Stimulated activated CD4-positive, alpha-beta T cell treated with anti-CD3 and anti-CD28 coated beads, Interleukin-12 subunit alpha, Interleukin-12 subunit beta, amount 100 ng/mL, for 48 hours (primary cell): Measurements from ENCODE around the gene HSD17B10.
"Not testable (repeated sequence)": the region's sequence is repeated elsewhere in the genome, so short reads cannot be mapped to it uniquely, and the experiment has no call there.

ENCODE experiments used
- DNase-seq, 3 donors: peaks; one replicate each; pipeline ENCODE4 v3.0.0-alpha.2; 2020; ENCODE audit warnings: low read depth in 2 of 3, low spot score in 1 of 3

HSD17B10 gene

DNA sequence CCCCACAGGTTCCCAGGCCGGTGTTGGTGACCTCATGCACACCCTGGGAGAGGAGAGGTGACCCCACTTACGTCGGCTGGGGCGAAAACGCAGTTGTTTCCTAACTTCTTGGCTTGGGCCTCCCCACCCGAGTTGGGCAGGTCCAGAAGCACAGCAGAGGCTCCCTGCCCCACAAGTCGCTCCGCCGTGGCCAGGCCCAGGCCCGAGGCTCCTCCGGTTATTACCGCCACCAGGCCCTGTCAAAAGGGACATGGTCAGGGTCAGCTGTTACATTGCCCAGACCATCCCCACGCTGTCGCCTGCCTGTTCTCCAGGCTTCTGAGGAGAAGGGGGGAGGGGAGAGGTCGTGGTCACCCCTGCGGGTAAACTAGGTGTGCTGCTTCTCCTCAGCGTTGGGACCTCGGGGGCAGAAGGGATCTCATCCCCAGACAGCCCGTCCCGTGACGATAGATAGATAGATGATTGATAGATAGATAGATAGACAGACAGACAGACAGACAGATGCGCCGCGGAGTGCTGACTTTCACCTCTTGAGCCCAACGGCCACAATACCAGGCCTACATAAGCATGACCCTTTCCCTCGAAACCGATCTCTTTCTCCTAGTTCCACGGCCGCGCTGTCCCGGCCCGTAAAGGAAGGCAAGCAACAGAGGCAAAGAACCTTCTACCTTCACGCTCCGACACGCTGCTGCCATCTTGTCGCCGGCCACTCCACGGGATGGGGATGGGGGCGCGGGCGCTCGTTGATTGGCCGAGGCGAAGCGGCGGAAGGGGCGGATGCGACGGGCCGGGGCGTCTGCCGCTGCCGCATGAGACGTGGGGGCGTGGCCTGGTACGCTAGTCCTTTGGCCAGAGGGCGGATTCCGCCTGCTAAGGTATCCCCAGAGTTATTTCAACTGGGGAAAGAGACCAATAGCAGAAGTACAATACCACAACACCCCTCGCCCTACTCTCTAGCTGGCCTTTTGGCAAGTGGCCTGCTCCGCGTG is at the start of gene HSD17B10:
HSD17B10 (minus strand) TSS at position 720 of the 989 bp plus-strand sequence; CDS start at position 695, 25 bp downstream.
- DNase-seq, result peak; percentile 71 to 83 (median 77)

DNA sequence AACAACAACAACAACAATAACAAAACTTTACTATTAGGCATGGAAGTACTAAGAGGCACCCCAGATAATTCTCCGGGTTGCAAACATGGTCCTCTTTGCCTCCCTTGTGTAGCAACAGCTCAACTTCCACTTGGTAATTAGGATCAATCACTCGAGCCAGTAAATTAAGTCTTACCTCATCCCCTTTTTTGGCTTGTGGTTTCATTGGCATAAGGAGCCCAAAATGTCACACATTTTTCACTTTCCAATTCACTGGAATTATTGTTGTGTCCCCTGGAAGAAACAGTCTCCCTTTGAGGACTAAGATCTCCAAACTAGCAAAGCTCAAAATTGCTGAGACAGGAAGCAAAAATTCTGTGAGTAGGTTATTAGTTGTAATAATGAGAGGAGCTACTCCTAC is 49.2 kb upstream of the HSD17B10 start:
- no peak for DNase-seq

DNA sequence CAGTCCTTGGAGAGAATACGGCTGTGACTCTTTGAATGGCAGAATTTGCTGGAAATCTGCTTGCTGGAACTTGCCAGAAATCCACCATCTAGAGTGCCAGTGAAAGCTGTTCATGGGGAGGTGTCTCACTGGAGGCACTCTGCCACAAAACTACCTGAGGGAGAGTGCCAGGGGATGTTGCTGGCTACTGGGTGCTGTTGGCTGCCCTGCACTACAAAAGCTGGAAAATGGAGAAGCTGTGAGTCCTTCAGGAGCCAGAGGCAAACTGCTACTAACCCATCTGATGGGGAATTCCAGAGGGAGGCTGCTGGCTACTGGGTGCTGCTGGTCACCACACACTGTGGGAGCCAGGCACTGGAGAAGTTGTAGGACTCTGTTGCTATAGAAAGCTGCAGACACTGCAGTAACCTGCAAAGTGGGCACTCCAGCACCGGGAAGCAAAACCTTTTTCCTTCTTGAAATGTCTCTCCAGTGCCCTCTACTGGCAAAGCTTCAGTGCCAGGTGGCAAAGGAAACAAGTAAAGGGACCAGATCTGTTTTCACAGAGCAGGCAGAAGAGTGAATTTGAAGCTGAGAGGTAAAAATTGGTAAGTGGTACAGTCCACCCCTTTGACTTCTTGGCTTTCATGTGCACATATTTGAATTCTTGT is 47.8 kb upstream of the HSD17B10 start:
- DNase-seq, result peak; percentile 0 to 55 (median 15)

DNA sequence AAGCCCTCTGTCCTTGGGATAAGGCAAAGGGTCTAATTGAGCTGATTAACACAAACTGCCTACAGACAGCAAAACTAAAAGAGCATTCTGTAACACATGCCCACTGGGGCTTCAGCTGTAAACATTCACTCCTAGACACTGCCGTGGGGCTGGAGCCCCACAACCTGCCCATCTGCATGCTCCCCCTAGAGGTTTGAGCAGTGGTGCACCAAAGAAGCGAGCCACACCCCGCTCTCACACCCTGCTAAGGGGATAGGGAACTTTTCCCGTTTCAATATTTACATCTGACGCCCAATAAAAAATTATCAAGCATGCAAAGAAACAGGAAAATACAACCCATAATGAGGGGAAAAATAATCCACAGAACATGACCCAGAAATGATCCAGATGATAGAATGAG is 46.9 kb upstream of the HSD17B10 start:
- no peak for DNase-seq

DNA sequence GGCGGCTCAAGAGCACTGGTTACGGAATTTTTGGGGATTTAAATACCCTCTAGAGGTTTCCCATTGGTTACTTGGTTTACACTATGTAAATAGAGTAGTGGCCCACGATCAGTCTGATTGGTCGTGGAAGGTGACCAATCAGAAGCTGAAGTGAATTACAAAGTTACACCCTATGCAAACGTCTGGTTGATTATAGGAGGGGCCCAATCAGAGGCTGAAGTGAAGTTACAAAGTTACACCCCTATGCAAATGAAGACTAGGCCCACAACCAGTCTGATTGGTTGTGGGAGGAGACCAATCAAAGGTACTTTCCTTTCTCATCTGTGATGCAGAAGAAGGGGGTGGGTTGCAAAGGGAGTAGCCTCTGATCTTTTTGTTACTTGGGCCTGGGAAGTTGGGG is 45.1 kb upstream of the HSD17B10 start:
- DNase-seq, result no peak

DNA sequence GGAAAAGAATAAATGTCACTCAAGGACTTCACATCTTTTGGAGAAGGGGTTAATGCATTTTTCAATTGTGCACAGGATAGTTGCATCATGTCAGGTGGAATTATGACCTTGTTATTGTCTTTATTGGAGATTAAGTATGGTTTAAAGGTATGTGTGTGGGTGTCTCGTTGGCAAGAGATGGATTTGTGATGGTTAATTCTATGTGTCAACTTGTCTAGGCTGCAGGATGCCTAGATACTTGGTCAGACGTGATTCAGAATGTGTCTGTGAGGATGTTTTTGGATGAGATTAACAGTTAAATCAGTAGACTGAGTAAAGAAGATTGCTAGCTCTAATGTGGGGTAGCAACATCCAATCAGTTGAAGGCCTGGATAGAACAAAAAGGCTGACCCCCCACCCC is 42.2 kb upstream of the HSD17B10 start:
- DNase-seq, result no peak

DNA sequence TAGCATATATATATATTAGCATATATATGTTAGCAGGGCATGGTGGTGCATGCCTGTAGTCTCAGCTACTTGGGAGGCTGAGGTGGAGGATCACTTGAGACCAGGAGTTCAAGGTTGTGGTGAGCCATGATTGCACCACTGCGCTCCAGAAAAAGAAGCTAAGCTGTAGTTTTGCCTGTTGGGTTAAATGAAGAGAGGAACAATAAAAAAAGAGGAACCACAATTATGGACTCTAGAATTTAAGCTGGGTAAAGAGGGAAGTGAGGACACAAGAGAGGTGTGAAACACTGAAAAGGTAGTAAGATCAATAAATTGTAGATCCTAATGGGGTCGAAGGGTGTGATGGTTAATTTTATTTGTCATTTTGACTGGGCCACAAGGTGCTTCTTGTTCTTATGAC is 40.5 kb upstream of the HSD17B10 start:
- no peak for DNase-seq

DNA sequence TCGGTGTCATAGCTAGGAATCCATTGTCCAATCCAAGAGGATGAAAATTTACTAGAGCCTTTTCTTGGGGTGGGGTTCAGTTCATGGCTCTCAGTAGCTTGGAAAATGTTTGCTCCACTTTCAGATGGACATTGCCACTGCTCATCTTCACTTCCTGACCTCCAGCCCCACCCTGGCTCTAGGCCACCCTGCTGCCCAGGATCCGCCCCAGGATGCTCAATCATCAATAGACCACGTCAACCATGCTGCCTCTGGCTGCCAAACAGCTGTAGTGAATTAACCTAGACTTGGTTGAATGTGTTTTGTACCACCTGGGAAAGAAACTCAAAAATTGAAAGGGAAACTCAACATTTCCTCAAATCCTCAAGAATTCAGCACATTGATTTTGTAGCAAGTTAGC is 37.2 kb upstream of the HSD17B10 start:
- no peak for DNase-seq

DNA sequence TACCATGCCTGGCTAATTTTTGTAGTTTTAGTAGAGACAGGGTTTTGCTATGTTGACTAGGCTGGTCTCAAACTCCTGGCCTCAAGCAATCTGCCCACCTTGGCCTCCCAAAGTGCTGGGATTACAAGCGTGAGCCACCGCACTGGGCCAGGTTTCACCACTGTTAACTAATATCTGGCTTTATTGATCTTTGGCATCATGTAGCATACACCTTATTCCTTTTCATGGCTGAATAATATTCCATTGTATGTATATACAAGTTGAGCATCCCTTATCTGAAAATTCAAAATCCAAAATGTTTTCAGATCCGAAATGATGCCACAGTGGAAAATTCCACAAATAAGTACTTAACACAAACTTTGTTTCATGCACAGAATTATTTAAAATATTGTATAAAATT is 34.5 kb upstream of the HSD17B10 start:
- DNase-seq, result not testable (repeated sequence)

DNA sequence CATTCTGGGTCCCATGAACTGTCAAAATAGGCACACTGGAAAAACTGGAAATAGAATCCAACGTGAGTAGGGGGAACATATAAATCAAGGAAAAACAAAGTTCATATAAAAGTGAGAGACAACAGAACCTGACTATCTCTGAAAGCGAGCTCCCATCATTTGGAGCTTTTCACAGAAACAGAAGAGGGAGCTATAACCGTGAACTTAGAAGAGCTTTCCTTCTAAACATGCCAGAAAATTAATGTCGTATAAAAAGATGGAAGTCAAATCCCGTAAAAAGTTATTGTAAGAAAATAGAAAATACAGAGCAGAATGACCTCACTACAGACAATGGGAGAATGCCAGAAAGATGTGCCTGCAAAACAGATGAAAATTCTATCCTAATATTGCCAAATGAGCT is 23.9 kb upstream of the HSD17B10 start:
- DNase-seq, result no peak

DNA sequence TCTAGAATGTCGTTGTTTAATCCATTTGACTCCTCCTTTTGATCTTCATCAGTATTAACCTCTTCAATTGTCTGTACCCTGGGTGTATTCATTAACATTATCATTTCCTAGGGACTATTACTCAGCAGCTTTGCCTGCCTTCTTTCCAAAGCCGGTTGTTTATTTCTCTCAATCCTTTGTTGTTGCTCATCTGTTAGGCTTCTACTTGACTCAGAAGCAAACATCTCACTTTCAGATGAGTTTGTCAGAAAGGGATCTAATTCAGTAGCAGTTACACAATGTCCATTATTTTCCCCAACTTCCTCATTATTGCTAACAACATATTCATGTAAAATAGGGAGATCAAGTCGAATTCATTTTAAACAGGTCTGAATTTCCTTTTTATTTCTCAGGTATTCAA is 22.1 kb upstream of the HSD17B10 start:
- no peak for DNase-seq

DNA sequence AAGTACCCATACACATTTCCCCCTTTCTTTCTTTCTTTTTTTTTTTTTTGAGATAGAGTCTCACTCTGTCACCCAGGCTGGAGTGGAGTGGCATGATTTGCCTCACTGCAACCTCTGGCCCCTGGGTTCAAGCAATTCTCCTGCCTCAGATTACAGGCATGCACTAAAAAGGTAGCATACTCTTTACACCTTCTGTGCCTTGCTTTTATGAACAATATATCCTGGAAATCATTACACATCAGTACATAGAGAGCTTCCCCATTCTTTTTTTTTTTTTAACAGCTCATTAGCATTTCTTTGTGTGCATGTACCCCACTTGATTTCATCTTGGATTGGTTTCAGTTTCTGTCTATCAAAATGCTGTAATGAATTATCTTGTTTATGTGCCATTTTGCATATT is 18.6 kb upstream of the HSD17B10 start:
- DNase-seq, result no peak

DNA sequence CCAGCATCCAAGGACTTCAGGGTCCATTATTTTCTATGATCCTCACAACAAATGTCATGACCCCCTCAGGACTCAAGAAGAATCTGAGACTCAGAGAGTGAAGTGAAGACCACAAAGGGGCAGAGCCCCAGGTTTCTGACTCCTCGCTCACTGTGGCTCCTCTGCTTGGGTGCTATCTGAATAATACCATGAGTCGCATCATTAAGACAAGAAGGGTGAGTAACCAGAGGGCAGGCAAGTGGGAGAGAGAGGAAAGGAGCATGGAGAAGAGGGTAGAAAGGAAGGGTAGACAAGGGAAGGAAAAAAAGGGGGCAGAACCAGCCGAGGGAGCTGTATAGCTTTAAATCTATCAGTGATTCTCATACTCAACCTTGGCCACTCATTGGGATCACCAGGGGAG is 15.5 kb upstream of the HSD17B10 start:
- DNase-seq, result no peak

DNA sequence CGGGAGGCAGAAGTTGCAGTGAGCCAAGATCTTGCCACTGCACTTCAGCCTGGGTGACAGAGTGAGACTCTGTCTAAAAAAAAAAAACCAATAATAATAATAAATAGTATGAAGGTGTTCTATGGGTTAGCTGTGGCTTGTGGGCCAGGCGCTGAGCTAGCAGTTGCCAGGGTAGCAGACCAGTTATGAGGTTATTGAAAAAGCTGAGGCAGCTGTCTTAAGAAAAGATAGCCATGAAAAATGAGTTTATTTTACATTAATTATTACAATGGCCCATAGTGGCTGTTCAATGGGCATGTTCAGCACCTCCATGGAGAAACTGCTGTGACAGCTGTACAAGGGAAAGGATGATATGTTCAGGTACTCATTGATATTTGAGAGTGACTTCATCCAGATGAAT is 13.3 kb upstream of the HSD17B10 start:
- no peak for DNase-seq

DNA sequence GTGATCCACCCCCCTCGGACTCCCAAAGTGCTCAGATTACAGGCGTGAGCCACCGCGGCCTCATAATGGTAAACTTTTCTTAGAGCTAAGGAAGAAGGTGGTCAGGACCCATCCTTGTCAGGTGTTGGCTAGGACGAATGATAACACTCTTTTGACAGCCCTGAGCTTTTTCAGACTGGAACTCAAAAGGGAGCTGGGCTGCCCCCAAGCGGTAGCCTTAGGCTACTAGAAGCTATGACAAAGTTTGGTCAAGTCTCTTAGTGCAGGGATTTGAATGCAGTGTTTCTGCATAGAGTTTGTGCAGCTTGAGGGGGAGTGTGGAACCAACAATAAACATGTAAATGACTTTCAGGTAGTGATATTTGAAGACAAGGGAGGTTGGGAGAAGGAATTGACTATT is 11.8 kb upstream of the HSD17B10 start:
- DNase-seq, result peak in 2 of 3 donors; percentile 15 to 39

DNA sequence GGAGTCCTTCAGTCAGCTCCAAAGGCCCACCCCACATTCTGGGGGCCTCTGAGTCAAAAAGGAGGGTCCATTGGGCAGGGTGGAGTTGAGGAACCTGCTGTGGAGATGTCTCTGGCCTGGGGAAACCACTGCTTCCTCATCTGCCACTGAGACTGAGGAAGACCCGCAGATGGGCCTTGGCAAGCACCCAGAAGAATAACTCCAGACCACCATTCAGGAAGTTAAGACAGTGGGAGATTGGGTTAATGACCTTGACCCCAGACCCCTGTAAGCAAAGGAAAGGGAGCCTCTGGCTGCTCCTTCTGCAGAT is 8.1 kb upstream of the HSD17B10 start:
- DNase-seq, result no peak

DNA sequence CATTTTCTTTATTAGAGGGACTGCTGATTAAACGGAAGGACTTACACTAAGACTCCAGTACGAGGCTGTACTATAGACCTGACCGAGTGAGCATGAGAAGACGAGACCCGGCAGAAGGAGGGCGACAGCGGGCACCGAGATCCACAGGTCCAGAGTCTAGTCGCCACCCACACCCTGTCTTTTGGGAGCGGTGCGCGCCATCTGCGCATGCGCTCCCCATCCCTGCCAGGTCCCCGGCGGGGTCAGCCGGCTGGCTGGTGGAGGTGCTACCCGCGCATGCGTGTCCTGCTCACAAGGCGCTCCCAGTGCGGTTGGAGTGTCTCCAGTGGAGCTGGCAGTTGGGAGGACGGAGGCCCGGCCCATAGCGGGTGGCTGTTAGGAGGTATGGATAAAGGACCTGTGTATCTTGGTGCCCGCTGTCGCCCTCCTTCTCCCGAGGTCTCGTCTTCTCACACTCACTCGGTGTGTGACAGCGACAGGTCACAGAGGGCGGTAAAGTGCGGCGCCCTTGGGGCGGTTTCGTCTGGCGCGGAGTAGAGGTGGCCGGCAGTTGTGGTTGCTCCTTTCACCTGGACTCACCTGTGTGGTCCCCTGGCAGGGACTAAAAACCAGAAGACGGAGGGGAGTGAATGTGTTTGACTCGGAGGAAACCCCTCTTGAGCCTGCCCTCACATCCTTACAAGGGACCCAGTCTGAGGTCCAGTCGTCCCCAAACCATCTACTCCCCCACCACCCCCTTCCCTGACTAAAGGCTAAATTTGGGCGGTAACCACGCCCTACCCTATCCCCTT is 7.6 kb upstream of the HSD17B10 start:
- DNase-seq, result peak; percentile 52 to 75 (median 58)

DNA sequence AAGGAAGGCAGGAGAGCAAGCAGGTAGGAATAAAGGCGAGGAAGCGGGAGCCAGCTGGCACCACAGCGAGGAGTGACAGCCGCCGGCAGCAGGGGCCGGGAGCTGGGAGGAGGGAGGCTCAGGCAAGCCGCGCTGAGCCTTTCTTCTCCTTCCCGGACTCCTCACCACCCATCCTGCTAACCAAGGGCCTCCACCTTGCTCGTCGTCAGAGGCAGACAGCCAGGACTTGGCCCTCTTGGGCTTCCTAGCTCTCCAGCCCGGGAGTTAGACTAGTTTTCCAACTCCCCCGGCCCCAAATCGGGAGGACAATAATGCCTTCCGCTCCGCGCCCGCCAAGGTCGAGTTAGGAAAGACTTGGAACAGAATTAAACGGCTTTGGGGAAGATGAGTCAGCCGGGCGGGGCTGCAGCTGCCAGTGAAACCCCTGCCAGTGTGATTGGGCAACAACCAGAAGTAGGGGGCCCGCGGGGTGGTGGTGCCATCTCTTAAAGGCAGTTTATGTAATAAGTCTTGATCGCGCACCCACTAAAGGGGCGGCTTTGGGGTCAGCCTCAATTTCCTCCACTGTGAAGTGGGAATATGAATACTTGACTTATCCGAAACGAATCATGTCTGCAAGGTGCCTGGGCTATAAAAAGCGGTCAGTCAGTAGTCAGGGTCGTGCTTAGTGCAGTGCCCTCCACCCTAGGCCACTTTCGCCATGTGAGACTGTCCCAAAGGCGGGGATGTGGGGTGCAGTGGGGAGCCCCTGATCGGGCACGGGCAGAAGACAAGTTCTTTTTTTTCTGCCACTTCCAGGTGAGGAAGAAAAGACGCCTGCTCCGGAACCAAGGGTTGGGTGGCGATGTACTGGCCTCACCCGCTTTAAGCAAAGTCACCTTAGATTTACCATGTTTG is 6.7 kb upstream of the HSD17B10 start:
- DNase-seq, result no peak

DNA sequence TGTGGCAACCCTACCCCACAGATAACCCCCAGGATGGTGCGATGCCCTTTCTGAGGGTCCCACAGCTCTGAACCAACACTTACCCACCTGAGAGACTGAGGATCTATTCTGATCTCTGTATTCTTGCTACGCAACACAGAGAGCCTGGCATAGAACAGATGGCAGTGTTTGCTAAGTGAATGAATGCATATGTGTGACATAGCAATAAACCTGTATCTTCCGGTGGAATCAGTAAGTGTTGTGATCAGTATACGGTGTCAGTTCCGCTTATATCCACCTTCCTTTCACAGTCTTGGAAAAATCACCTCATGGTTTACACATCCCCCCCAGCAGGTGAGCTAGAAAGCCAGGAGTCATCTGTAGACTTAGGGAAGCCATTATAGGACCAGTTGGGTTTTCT is 5.9 kb upstream of the HSD17B10 start:
- no peak for DNase-seq

DNA sequence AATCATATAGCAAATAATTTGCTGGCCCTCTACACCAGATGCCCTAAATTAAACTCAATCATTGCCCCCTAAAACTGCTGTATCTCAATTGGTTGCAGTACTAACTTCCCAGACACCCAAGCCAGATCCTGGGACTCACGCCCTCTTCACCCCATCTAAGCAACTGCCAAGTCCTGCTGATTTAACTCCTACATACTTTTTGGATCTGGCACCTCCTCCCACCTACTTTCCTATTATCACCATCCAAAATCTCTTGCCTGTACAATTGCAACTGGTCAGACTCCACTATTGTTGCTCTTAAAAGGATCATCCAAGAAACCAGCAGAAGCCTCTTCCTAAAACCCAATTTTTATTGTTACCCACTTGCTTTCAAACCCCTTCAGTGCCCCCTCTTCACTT is 4.7 kb upstream of the HSD17B10 start:
- no peak for DNase-seq
